Prostate gland (tissue), 2 donors: Measurements from ENCODE around the gene FKBP2. TPM values are rescaled to one million over a fixed set of nuclear protein-coding genes. Genes with fewer than 3 reads are reported as not detected.

Source experiments
- DNase-seq: peaks from one replicate; pipeline ENCODE4 v3.0.0-alpha.2; 2019; ENCODE audit warnings: low spot score
- H3K27ac ChIP-seq, 2 donors: fragments of 200-600 bp; sonication (generic); 2 replicates each; pipeline ENCODE4 v1.5.1; 2017 to 2019
- H3K27me3 ChIP-seq: fragments of 200-600 bp; sonication (generic); replicated peaks from 2 replicates; pipeline ENCODE4 v1.5.1; 2019; ENCODE audit not compliant: insufficient read depth
- H3K36me3 ChIP-seq, 2 donors: fragments of 200-600 bp; sonication (generic); 1 replicate in 1 of 2; 2 replicates in 1 of 2; pipeline versions ENCODE4 v1.5.1 to v1.8.1; 2017 to 2019
- H3K4me1 ChIP-seq: fragments of 200-600 bp; sonication (generic); replicated peaks from 2 replicates; pipeline ENCODE4 v1.5.1; 2019
- H3K4me3 ChIP-seq, 2 donors: fragments of 200-600 bp; sonication (generic); 2 replicates each; pipeline ENCODE4 v1.5.1; 2017 to 2019
- H3K9me3 ChIP-seq: fragments of 200-600 bp; sonication (generic); 2 replicates; pipeline ENCODE4 v1.5.1; 2017
- POLR2A ChIP-seq: fragments of 450-650 bp; IDR thresholded peaks from one replicate; pipeline ENCODE4 v1.6.1; 2016; ENCODE audit warnings: antibody characterized with exemption, mild to moderate bottlenecking
- POLR2AphosphoS5 ChIP-seq: sonication (generic); formaldehyde crosslinking; IDR thresholded peaks from one replicate; pipeline ENCODE4 v1.6.1; 2017; ENCODE audit warnings: antibody characterized with exemption
- WGBS: methylation state at CpG from one replicate; pipeline ENCODE4 v1.1.5; 2018; 5-methylcytosine and 5-hydroxymethylcytosine counted together
- intact Hi-C: fragments of 100-400 bp; cut with DNase I; formaldehyde crosslinking; loops from one replicate; pipeline ENCODE4 v1.14.2; 2022
- total RNA-seq, 2 donors: library from RNA; depleted of rRNA; stranded (reverse); fragments of >200 nt; gene quantifications; one replicate each; pipeline ENCODE4 v1.1.0, GENCODE V29; 2016
- TF ChIP-seq, protein P1 (sequence below), 4 experiments: fragments of 200-600 bp in 2 of 4; fragments of 450-650 bp in 2 of 4; sonication (generic) in 2 of 4; IDR thresholded peaks; 1 replicate in 3 of 4; 2 replicates in 1 of 4; pipeline ENCODE4 v1.5.1; 2016 to 2019; ENCODE audit warnings: antibody characterized with exemption in 4 of 4, mild to moderate bottlenecking in 2 of 4, moderate library complexity in 2 of 4

The FKBP2 gene
- total RNA-seq, 2 donors from 2014 or later = 138 to 164 TPM

DNA sequence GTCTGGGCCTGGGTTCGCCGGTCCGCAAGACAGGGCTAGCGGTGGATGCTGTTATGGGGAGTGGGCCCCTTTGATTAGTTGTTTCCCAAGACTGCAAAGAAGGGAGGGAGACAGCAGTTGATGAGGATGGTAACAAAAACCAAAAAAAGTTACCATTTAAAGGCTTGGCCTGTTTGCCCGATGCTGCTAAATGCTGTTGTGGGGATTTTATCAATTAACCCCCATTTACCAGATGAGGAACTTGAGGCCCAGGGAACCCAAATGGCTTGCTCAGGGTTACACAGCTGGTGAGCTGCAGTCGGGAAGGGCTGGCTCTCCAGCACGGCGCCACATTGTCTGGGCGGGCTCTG lies 18.3 kb upstream of the FKBP2 start:
- DNase-seq = no peak
- no peak overlapping the region for H3K4me3 ChIP-seq
- TF ChIP-seq POLR2AphosphoS5 (no peak), POLR2A (no peak)
- TF ChIP-seq, protein P1, sequence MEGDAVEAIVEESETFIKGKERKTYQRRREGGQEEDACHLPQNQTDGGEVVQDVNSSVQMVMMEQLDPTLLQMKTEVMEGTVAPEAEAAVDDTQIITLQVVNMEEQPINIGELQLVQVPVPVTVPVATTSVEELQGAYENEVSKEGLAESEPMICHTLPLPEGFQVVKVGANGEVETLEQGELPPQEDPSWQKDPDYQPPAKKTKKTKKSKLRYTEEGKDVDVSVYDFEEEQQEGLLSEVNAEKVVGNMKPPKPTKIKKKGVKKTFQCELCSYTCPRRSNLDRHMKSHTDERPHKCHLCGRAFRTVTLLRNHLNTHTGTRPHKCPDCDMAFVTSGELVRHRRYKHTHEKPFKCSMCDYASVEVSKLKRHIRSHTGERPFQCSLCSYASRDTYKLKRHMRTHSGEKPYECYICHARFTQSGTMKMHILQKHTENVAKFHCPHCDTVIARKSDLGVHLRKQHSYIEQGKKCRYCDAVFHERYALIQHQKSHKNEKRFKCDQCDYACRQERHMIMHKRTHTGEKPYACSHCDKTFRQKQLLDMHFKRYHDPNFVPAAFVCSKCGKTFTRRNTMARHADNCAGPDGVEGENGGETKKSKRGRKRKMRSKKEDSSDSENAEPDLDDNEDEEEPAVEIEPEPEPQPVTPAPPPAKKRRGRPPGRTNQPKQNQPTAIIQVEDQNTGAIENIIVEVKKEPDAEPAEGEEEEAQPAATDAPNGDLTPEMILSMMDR (IDR thresholded peaks at IDR 0.05) = no peak
- H3K4me1 ChIP-seq = peaks cover 12% of the 10 kb centered on the region
- 65% methylated on average over 9 of the region's 9 CpGs for WGBS
- H3K27ac ChIP-seq = no peak overlapping the region
- no peaks in the 10 kb centered on the region for H3K27me3 ChIP-seq
- no peaks in the 10 kb centered on the region for H3K9me3 ChIP-seq
- no peaks in the 10 kb centered on the region for H3K36me3 ChIP-seq
- intact Hi-C loops = no loop called here

DNA sequence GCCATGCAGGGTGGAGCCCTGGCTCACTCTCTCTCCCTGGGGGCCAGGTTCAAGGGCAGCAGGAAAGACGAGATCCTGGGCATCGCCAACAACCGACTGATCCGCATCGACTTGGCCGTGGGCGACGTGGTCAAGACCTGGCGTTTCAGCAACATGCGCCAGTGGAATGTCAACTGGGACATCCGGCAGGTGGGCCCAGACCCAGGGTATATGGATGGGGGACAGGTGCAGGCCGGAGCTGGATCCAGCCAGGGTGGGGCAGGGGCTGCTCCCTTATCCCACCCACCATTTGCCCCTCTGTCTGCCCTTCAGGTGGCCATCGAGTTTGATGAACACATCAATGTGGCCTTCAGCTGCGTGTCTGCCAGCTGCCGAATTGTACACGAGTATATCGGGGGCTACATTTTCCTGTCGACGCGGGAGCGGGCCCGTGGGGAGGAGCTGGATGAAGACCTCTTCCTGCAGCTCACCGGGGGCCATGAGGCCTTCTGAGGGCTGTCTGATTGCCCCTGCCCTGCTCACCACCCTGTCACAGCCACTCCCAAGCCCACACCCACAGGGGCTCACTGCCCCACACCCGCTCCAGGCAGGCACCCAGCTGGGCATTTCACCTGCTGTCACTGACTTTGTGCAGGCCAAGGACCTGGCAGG lies 17.8 kb upstream of the FKBP2 start:
- no peaks in the 10 kb centered on the region for H3K27me3 ChIP-seq
- no peak for TF ChIP-seq POLR2A
- TF ChIP-seq POLR2AphosphoS5 = no peak
- TF ChIP-seq, protein P1 (IDR thresholded peaks at IDR 0.05) = no peak
- no peak for DNase-seq
- intact Hi-C loops = no loop called here
- 86% methylated on average over 24 of the region's 24 CpGs for WGBS
- no peaks in the 10 kb centered on the region for H3K9me3 ChIP-seq
- no peak overlapping the region for H3K27ac ChIP-seq
- peaks cover 12% of the 10 kb centered on the region for H3K4me1 ChIP-seq
- no peaks in the 10 kb centered on the region for H3K36me3 ChIP-seq
- H3K4me3 ChIP-seq = no peak overlapping the region

- no peak for TF ChIP-seq POLR2AphosphoS5
- TF ChIP-seq, protein P1 (IDR thresholded peaks at IDR 0.05) = no peak
- TF ChIP-seq POLR2A = no peak
- no peaks in the 10 kb centered on the region for H3K36me3 ChIP-seq
- no peak overlapping the region for H3K4me3 ChIP-seq
- H3K27ac ChIP-seq = no peak overlapping the region
- H3K9me3 ChIP-seq = no peaks in the 10 kb centered on the region
- no peak for DNase-seq
- H3K27me3 ChIP-seq = no peaks in the 10 kb centered on the region
- H3K4me1 ChIP-seq = peaks cover 14% of the 10 kb centered on the region
- intact Hi-C loops = no loop called here
- 85% methylated on average over 7 of the region's 17 CpGs for WGBS
Measured at GRCh38 chr11:64224151-64224890, 16.6 kb upstream of the FKBP2 start.

DNA sequence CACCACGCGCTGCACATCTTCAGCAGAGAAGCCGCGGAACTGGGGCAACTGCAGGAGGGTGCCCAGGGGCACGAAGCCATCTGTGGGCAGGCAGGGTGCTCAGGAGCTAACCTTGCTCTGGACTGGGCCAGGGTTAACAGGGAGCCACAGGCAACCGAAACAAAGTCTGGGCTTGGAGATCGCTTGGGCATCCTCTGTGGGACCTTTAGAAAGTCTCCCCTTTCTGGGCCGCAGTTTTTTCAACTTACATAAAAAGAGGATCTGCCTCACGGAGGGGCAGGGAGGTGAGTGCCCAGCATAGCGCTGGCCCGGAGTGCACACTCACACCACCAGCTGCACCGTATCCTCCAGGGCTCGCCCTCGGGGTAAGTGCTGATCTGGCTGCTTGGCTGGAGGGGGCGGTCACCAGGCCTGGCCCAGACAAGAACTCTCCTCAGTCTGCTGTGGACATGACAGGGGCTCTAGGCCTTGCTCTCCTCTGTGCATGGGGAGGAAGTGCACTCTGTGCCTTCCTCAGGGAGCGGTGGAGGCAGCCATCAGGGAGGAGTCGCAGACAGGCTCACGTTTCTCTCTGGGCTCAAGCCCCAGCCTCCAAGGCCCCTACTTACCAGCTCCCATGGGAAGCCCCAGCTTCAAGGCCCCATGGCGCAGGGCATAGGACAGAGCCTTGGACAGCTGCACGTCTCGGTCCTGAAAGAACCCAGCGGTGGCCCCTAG lies 15.8 kb upstream of the FKBP2 start:
- H3K27ac ChIP-seq = peak overlapping the region; percentile 86 to 88
- intact Hi-C loops = no loop called here
- no peaks in the 10 kb centered on the region for H3K27me3 ChIP-seq
- no peak for DNase-seq
- TF ChIP-seq POLR2A = no peak
- TF ChIP-seq, protein P1 (IDR thresholded peaks at IDR 0.05) = no peak
- no peak for TF ChIP-seq POLR2AphosphoS5
- no peaks in the 10 kb centered on the region for H3K36me3 ChIP-seq
- H3K4me3 ChIP-seq = peak overlapping the region; percentile 51 to 92
- 52% methylated on average over 16 of the region's 22 CpGs for WGBS
- no peaks in the 10 kb centered on the region for H3K9me3 ChIP-seq
- H3K4me1 ChIP-seq = peaks cover 20% of the 10 kb centered on the region
